Measurements from ENCODE around the gene RERG. TPM values are rescaled to one million over a fixed set of nuclear protein-coding genes. Genes with fewer than 3 reads are reported as not detected.

Gene RERG
- polyA plus RNA-seq, 1 experiment = 0.12 TPM

DNA sequence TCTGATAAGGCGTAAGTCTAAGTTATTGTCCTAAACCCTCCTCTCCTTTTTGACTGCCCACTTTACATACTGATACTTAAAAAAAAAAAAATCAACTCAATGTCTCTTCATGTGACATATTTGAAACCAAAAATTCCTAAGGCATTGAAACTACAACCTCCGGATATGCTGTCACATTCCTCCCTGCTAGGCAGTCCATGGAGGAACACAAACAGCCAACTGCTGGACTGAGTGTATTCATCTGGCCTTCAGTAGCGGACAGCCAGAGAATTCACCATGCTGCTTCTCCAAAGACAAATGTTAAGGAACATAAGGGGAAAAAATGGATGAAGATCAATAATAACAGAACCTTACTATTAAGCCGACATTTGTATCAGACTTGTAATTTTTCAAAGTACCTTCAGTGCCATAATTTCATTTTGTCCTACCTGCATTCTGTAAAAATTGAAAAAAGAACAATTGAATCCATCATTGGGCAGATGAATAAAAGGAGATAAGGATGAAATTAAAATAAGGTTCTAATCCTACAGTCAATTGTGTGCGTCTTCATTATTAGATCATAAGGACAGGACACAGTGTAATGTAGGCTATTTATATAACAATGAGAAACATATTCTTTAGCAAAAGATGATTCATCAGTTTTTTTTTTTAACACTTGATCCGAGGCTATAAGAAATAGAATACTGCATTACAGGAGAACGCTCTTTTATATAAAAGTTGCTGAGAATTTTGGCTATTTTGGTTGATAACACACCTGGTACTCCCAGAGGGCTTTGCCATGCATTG lies 12.2 kb downstream of the RERG start:
- POLR2A ChIA-PET = no interaction called here
- H3K4me3 ChIP-seq (ENCODE audit: low read depth, low read length) = no peak overlapping the region
- H3K27ac ChIP-seq (ENCODE audit: low read depth, low read length) = no peak overlapping the region
- no peaks in the 10 kb centered on the region for H3K27me3 ChIP-seq (ENCODE audit: control insufficient read depth, insufficient read depth, low read length)
- CTCF ChIA-PET = interaction anchor here (2.1 kb wide), 1 partner anchor 12 kb away, joined by 12 read pairs; the partner anchor contains the start of gene RERG
- H3K9me3 ChIP-seq (ENCODE audit: control insufficient read depth, insufficient read depth, low read length) = no peaks in the 10 kb centered on the region
- TF ChIP-seq CTCF (IDR thresholded peaks at IDR 0.05; ENCODE audit: low read depth, low read length) = no peak
- no peak for DNase-seq (ENCODE audit: low read depth, low spot score)

DNA sequence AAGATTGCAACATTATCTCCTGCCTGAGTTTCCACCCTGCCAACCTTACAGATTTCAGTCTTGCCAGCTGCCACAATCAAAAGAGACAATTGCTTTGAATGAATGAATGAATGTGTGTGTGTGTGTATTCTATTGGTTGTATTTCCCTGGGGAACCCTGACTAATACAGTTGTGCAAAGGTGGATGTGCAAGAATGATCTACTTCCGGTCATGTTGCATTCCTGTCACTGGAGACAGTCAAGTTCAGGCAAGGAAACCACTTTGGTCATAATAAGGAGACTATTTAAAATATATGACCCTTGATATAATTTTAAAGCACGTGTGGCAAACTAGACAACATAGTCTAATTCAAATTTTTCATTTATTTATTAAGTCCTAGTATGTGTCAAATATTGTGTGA lies 13.1 kb downstream of the RERG start:
- ChIA-PET CTCF (no interaction called here), POLR2A (no interaction called here)
- Histone ChIP-seq H3K4me3 (ENCODE audit: low read depth, low read length) (no peak overlapping the region), H3K27ac (ENCODE audit: low read depth, low read length) (no peak overlapping the region), H3K27me3 (ENCODE audit: control insufficient read depth, insufficient read depth, low read length) (no peaks in the 10 kb centered on the region), H3K9me3 (ENCODE audit: control insufficient read depth, insufficient read depth, low read length) (no peaks in the 10 kb centered on the region)
- no peak for DNase-seq (ENCODE audit: low read depth, low spot score)
- peak; percentile 45 for TF ChIP-seq CTCF (IDR thresholded peaks at IDR 0.05; ENCODE audit: low read depth, low read length)

GRCh38 chr12:15206831-15207389 lies 14.3 kb downstream of the RERG start:
- POLR2A ChIA-PET = no interaction called here
- no peak for DNase-seq (ENCODE audit: low read depth, low spot score)
- CTCF ChIA-PET = interaction anchor here (0.5 to 3.9 kb wide), 4 partner anchors 14 to 325 kb away, joined by 3 to 34 read pairs (median 4); partner anchors contain the start of gene RERG
- no peaks in the 10 kb centered on the region for H3K9me3 ChIP-seq (ENCODE audit: control insufficient read depth, insufficient read depth, low read length)
- H3K27ac ChIP-seq (ENCODE audit: low read depth, low read length) = no peak overlapping the region
- H3K4me3 ChIP-seq (ENCODE audit: low read depth, low read length) = no peak overlapping the region
- no peak for TF ChIP-seq CTCF (IDR thresholded peaks at IDR 0.05; ENCODE audit: low read depth, low read length)
- no peaks in the 10 kb centered on the region for H3K27me3 ChIP-seq (ENCODE audit: control insufficient read depth, insufficient read depth, low read length)

DNA sequence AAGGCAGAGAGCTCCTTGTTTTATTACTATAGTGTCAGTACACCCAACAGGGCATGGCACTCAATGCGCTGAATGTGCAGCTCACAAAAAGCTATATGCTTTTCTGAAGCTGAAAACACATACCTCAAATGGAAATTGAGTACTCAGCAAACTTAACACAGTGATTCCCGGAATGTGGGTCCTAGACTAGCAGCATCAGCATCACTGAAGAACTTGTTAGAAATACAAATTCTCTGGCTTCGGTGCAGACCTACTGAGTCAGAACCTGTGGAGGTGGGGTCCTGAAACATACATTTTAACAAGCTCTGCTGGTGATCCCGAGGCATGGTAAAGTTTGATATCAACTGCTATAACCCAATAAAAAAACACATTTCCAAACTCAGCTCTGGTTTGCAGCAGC lies 14.9 kb downstream of the RERG start:
- no peak overlapping the region for H3K27ac ChIP-seq (ENCODE audit: low read depth, low read length)
- no peak for TF ChIP-seq CTCF (IDR thresholded peaks at IDR 0.05; ENCODE audit: low read depth, low read length)
- H3K9me3 ChIP-seq (ENCODE audit: control insufficient read depth, insufficient read depth, low read length) = no peaks in the 10 kb centered on the region
- CTCF ChIA-PET = interaction anchor here (0.5 to 3.9 kb wide), 3 partner anchors 15 to 326 kb away, joined by 3 to 34 read pairs (median 3); partner anchors contain the start of gene RERG
- no peak for DNase-seq (ENCODE audit: low read depth, low spot score)
- POLR2A ChIA-PET = no interaction called here
- H3K27me3 ChIP-seq (ENCODE audit: control insufficient read depth, insufficient read depth, low read length) = no peaks in the 10 kb centered on the region
- no peak overlapping the region for H3K4me3 ChIP-seq (ENCODE audit: low read depth, low read length)

GRCh38 chr12:15205341-15206010 lies 15.7 kb downstream of the RERG start:
- ChIA-PET POLR2A (no interaction called here), CTCF (interaction anchor here (3.9 kb wide), 1 partner anchor 15 kb away, joined by 34 read pairs; the partner anchor contains the start of gene RERG)
- no peak for DNase-seq (ENCODE audit: low read depth, low spot score)
- TF ChIP-seq CTCF (IDR thresholded peaks at IDR 0.05; ENCODE audit: low read depth, low read length) = no peak
- no peak overlapping the region for H3K27ac ChIP-seq (ENCODE audit: low read depth, low read length)
- no peaks in the 10 kb centered on the region for H3K27me3 ChIP-seq (ENCODE audit: control insufficient read depth, insufficient read depth, low read length)
- H3K4me3 ChIP-seq (ENCODE audit: low read depth, low read length) = no peak overlapping the region
- no peaks in the 10 kb centered on the region for H3K9me3 ChIP-seq (ENCODE audit: control insufficient read depth, insufficient read depth, low read length)
